H1 (cell line): ENCODE measurements around the gene CCDC9B. TPM values are rescaled to one million over a fixed set of nuclear protein-coding genes. Genes with fewer than 3 reads are reported as not detected.

Source experiments
- CTCF ChIA-PET: fragments of 300-600 bp; sonication (Branson Sonifier 250); formaldehyde crosslinking; loops from one replicate; lab custom pipeline; 2021; ENCODE audit not compliant: partially characterized antibody; lab: Charles Lee
- POLR2A ChIA-PET: fragments of 300-600 bp; sonication (Branson Sonifier 250); formaldehyde crosslinking; loops from one replicate; lab custom pipeline; 2021; ENCODE audit warnings: inconsistent platforms; ENCODE audit not compliant: partially characterized antibody; lab: Charles Lee
- DNase-seq, 2 experiments: peaks; one replicate each; pipeline versions ENCODE4 v3.0.0 to v3.0.0-alpha.2; 2010 to 2022; ENCODE audit warnings: low spot score in 2 of 2, low read depth in 1 of 2, mixed read lengths in 1 of 2
- FAIRE-seq: peaks from 2 replicates; lab custom pipeline; 2011; peaks lifted over from hg19 to GRCh38; lab: Jason Lieb, UNC
- H2AFZ ChIP-seq: 2 replicates; pipeline ENCODE4 v1.8.1; 2012; ENCODE audit warnings: low read length, inconsistent platforms
- H2AK5ac ChIP-seq: 2 replicates; pipeline ENCODE4 v1.6.1; 2013; ENCODE audit warnings: low read depth, low read length
- H2BK120ac ChIP-seq: replicated peaks from 2 replicates; pipeline ENCODE3; 2013; ENCODE audit warnings: low read depth, low read length, inconsistent platforms
- H2BK12ac ChIP-seq: 2 replicates; pipeline ENCODE4 v1.6.1; 2013; ENCODE audit warnings: low read depth, low read length
- H2BK15ac ChIP-seq: 2 replicates; pipeline ENCODE4 v1.6.1; 2013; ENCODE audit warnings: low read length
- H2BK20ac ChIP-seq: 2 replicates; pipeline ENCODE4 v1.6.1; 2013; ENCODE audit warnings: low read length
- H2BK5ac ChIP-seq: 2 replicates; pipeline ENCODE4 v1.6.1; 2013; ENCODE audit warnings: low read depth, low read length
- H3K14ac ChIP-seq: 2 replicates; pipeline ENCODE4 v1.6.1; 2013; ENCODE audit warnings: inconsistent platforms; ENCODE audit not compliant: insufficient read length
- H3K18ac ChIP-seq: 2 replicates; pipeline ENCODE4 v1.6.1; 2013; ENCODE audit warnings: low read length; ENCODE audit errors: extremely low read depth
- H3K23ac ChIP-seq: 2 replicates; pipeline ENCODE4 v1.6.1; 2013; ENCODE audit warnings: inconsistent platforms; ENCODE audit not compliant: insufficient read length
- H3K23me2 ChIP-seq: 2 replicates; pipeline ENCODE4 v1.6.1; 2013; ENCODE audit warnings: low read depth, low read length
- H3K27ac ChIP-seq: 2 replicates; pipeline ENCODE4 v1.6.1; 2011; ENCODE audit warnings: low read depth, low read length, inconsistent platforms
- H3K27me3 ChIP-seq, 4 experiments: replicated peaks in 1 of 4; 1 replicate in 1 of 4; 2 replicates in 3 of 4; pipeline versions ENCODE4 v1.6.1 to v1.8.1; 2011 to 2013; ENCODE audit warnings: low read length in 3 of 4, mild to moderate bottlenecking in 3 of 4, inconsistent platforms in 2 of 4, mixed read lengths in 2 of 4, moderate library complexity in 1 of 4; ENCODE audit not compliant: control insufficient read depth in 3 of 4, insufficient read depth in 3 of 4; ENCODE audit errors: extremely low read depth in 1 of 4
- H3K36me3 ChIP-seq, 4 experiments: 2 replicates each; pipeline versions ENCODE4 v1.6.1 to v1.8.1; 2011 to 2013; ENCODE audit warnings: mild to moderate bottlenecking in 4 of 4, low read length in 3 of 4, moderate library complexity in 2 of 4, control low read depth in 1 of 4, inconsistent platforms in 1 of 4; ENCODE audit not compliant: insufficient read depth in 4 of 4, control insufficient read depth in 2 of 4
- H3K4ac ChIP-seq: replicated peaks from 2 replicates; pipeline ENCODE3; 2013; ENCODE audit warnings: low read length, low read depth, mixed read lengths, inconsistent platforms; ENCODE audit not compliant: insufficient read length
- H3K4me1 ChIP-seq, 4 experiments: replicated peaks in 1 of 4; 1 replicate in 1 of 4; 2 replicates in 3 of 4; pipeline versions ENCODE4 v1.6.1 to v1.8.1; 2011 to 2013; ENCODE audit warnings: low read length in 3 of 4, inconsistent platforms in 2 of 4, mixed read lengths in 1 of 4; ENCODE audit not compliant: insufficient read depth in 4 of 4, control insufficient read depth in 3 of 4
- H3K4me2 ChIP-seq, 2 experiments: 2 replicates each; pipeline versions ENCODE4 v1.6.1 to v1.8.1; 2011 to 2013; ENCODE audit warnings: low read depth in 2 of 2, low read length in 2 of 2, control low read depth in 1 of 2, inconsistent platforms in 1 of 2, mild to moderate bottlenecking in 1 of 2; ENCODE audit not compliant: insufficient read depth in 1 of 2
- H3K4me3 ChIP-seq, 4 experiments: fragments of 200-600, 300-600 bp in 1 of 4; sonication (generic), shearing (Covaris generic), sonication (Bioruptor Twin) in 1 of 4; 2 replicates each; pipeline versions ENCODE4 v1.5.1 to v1.8.1; 2011 to 2016; ENCODE audit warnings: low read length in 4 of 4, low read depth in 3 of 4, control low read depth in 2 of 4, inconsistent platforms in 2 of 4, mild to moderate bottlenecking in 2 of 4, mixed read lengths in 1 of 4, moderate library complexity in 1 of 4; ENCODE audit not compliant: insufficient read depth in 2 of 4; ENCODE audit errors: extremely low read depth in 1 of 4
- H3K56ac ChIP-seq: replicated peaks from 2 replicates; pipeline ENCODE3; 2013; ENCODE audit warnings: low read depth, mild to moderate bottlenecking, mixed read lengths, low read length, inconsistent platforms; ENCODE audit not compliant: insufficient read length
- H3K79me1 ChIP-seq: 2 replicates; pipeline ENCODE4 v1.6.1; 2013; ENCODE audit warnings: low read depth, low read length, control low read depth
- H3K79me2 ChIP-seq, 2 experiments: 2 replicates each; pipeline versions ENCODE4 v1.6.1 to v1.8.1; 2012 to 2013; ENCODE audit warnings: low read length in 2 of 2, mild to moderate bottlenecking in 2 of 2, inconsistent platforms in 1 of 2; ENCODE audit not compliant: insufficient read depth in 2 of 2, control insufficient read depth in 1 of 2
- H3K9ac ChIP-seq, 4 experiments: replicated peaks in 1 of 4; 1 replicate in 1 of 4; 2 replicates in 3 of 4; pipeline versions ENCODE4 v1.6.1 to v1.8.1; 2011 to 2013; ENCODE audit warnings: low read depth in 3 of 4, low read length in 3 of 4, control low read depth in 2 of 4, mild to moderate bottlenecking in 2 of 4, moderate library complexity in 2 of 4, inconsistent platforms in 1 of 4; ENCODE audit errors: extremely low read depth in 1 of 4
- H3K9me3 ChIP-seq, 2 experiments: 2 replicates each; pipeline versions ENCODE4 v1.6.1 to v1.8.1; 2012 to 2013; ENCODE audit warnings: mild to moderate bottlenecking in 2 of 2, moderate library complexity in 2 of 2, control low read depth in 1 of 2, inconsistent platforms in 1 of 2, low read depth in 1 of 2, low read length in 1 of 2, mixed read lengths in 1 of 2; ENCODE audit not compliant: insufficient read depth in 2 of 2
- H4K20me1 ChIP-seq, 2 experiments: replicated peaks in 1 of 2; 2 replicates each; pipeline versions ENCODE3 to v1.8.1; 2011 to 2013; ENCODE audit warnings: inconsistent platforms in 2 of 2, low read length in 2 of 2, mild to moderate bottlenecking in 1 of 2; ENCODE audit not compliant: insufficient read depth in 2 of 2, control insufficient read depth in 1 of 2
- H4K5ac ChIP-seq: 2 replicates; pipeline ENCODE4 v1.6.1; 2013; ENCODE audit warnings: low read length, low read depth, mixed read lengths, inconsistent platforms; ENCODE audit not compliant: insufficient read length
- H4K8ac ChIP-seq: 2 replicates; pipeline ENCODE4 v1.8.0; 2013; ENCODE audit warnings: mild to moderate bottlenecking, moderate library complexity, low read length, inconsistent platforms; ENCODE audit not compliant: insufficient read depth; ENCODE audit errors: extremely low read depth
- H4K91ac ChIP-seq: replicated peaks from 2 replicates; pipeline ENCODE3; 2013; ENCODE audit warnings: low read length, mixed read lengths, inconsistent platforms; ENCODE audit not compliant: insufficient read length
- CBX5 ChIP-seq: fragments of 300-800, 300-1000 bp; sonication (generic); IDR thresholded peaks from 2 replicates; pipeline ENCODE4 v1.7.1; 2016; ENCODE audit warnings: antibody characterized with exemption, low read length, low read depth
- CHD1 ChIP-seq: IDR thresholded peaks from 2 replicates; pipeline ENCODE4 v1.6.1; 2012; ENCODE audit warnings: low read depth, low read length, improper control_type of control experiment
- GABPA ChIP-seq: IDR thresholded peaks from 2 replicates; pipeline ENCODE4 v1.6.1; 2011; ENCODE audit warnings: mild to moderate bottlenecking, low read length, moderate library complexity, borderline replicate concordance; ENCODE audit not compliant: insufficient read depth
- HDAC2 ChIP-seq, 2 experiments: fragments of 300-600 bp in 1 of 2; sonication (generic) in 1 of 2; IDR thresholded peaks; 2 replicates each; pipeline ENCODE4 v1.6.1; 2011 to 2012; ENCODE audit warnings: low read depth in 2 of 2, low read length in 2 of 2, mild to moderate bottlenecking in 2 of 2, moderate library complexity in 2 of 2, borderline replicate concordance in 1 of 2, inconsistent platforms in 1 of 2
- JUND ChIP-seq: IDR thresholded peaks from 2 replicates; pipeline ENCODE4 v1.6.1; 2011; ENCODE audit warnings: mild to moderate bottlenecking, improper control_type of control experiment, low read length
- PHF8 ChIP-seq: fragments of 200-600 bp; sonication (generic); conservative IDR thresholded peaks from 2 replicates; pipeline ENCODE4 v1.7.1; 2012; ENCODE audit warnings: low read depth, mild to moderate bottlenecking, inconsistent platforms, low read length, moderate library complexity
- RAD21 ChIP-seq, 2 experiments: IDR thresholded peaks in 1 of 2; conservative IDR thresholded peaks in 1 of 2; 2 replicates each; pipeline ENCODE4 v1.6.1; 2011; ENCODE audit warnings: low read depth in 2 of 2, low read length in 2 of 2, improper control_type of control experiment in 1 of 2, inconsistent platforms in 1 of 2, mild to moderate bottlenecking in 1 of 2, moderate library complexity in 1 of 2
- RNF2 ChIP-seq: fragments of 200-900, 300-1000 bp; sonication (generic); IDR thresholded peaks from 2 replicates; pipeline ENCODE4 v1.7.1; 2016; ENCODE audit warnings: borderline replicate concordance, low read depth, mild to moderate bottlenecking, antibody characterized with exemption, low read length; ENCODE audit not compliant: poor library complexity, severe bottlenecking; ENCODE audit errors: missing control alignments
- SP4 ChIP-seq: IDR thresholded peaks from 2 replicates; pipeline ENCODE4 v1.6.1; 2012; ENCODE audit warnings: low read length, inconsistent platforms
- TAF7 ChIP-seq: optimal IDR thresholded peaks from 2 replicates; pipeline ENCODE3; 2011; ENCODE audit warnings: low read depth, mild to moderate bottlenecking, inconsistent platforms, low read length, moderate library complexity, borderline replicate concordance
- YY1 ChIP-seq: IDR thresholded peaks from 2 replicates; pipeline ENCODE4 v1.6.1; 2011; ENCODE audit warnings: low read depth, mild to moderate bottlenecking, low read length
- ZNF274 ChIP-seq: IDR thresholded peaks from 2 replicates; pipeline ENCODE4 v1.7.0; 2012; ENCODE audit warnings: low read length, borderline replicate concordance; ENCODE audit errors: extremely low read depth
- WGBS, 2 experiments: shearing (Covaris generic) in 1 of 2; methylation state at CpG; one replicate each; pipeline versions ENCODE4 v1.1.6 to v1.1.7; 2013 to 2015; ENCODE audit warnings: low lambda C conversion rate in 2 of 2, mixed read lengths in 2 of 2, inconsistent platforms in 1 of 2, low coverage in 1 of 2, missing lambda C conversion rate in 1 of 2; ENCODE audit not compliant: insufficient replicate concordance in 2 of 2, insufficient coverage in 1 of 2, insufficient read length in 1 of 2; ENCODE audit errors: extremely low coverage in 1 of 2, missing lambda C conversion rate in 1 of 2; 5-methylcytosine and 5-hydroxymethylcytosine counted together
- polyA plus RNA-seq, 7 experiments: library from polyadenylated mRNA; depleted of rRNA in 3 of 7; stranded (reverse) in 5 of 7; unstranded in 2 of 7; fragments of >200 nt in 5 of 7; fragments of 200-250 nt in 2 of 7; gene quantifications; 1 replicate in 5 of 7; 2 replicates in 1 of 7; 4 replicates in 1 of 7; pipeline versions ENCODE4 v1.2.1 to v1.2.3, GENCODE V29; 2011 to 2013; ENCODE audit warnings: missing spikeins in 2 of 7, mixed read lengths in 2 of 7
- total RNA-seq: library from RNA; stranded (reverse); fragmentation: NEBNext Ultra II Directional; extraction: Animal tissue kit (Norgen Biotek cat#: 25700); gene quantifications from 2 replicates; pipeline ENCODE4 v1.2.1, GENCODE V29; 2021

Gene CCDC9B
- total and polyA plus RNA-seq, 2 of the 8 experiments (the other 6 are each of a cell fraction or from before 2014, with no cell fraction given): 0.45 to 0.78 TPM

DNA sequence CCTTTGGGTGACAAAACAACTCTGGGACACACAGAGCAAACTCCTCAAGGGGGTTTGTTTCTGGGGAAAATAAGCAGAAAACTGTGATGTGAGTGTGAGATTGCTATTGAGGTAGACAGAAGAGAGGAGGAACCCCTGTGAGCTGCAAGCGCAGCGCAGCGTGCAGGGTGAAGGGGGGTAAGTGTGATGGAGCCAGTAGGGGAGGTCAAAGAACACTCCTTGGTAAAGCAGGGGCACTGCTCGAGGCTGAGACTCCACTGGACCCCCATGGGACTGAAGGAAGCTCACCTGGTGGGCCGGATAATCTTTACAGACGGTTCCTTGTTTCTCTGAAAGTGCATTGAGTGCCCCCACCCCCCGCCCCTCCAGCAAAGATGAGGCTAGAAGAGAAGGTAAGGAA, 9.7 kb downstream of the CCDC9B start:
- peaks cover 2% of the 10 kb centered on the region for H3K23me2 ChIP-seq
- H3K27ac ChIP-seq: no peak overlapping the region
- H3K4me1 ChIP-seq: peaks cover 24 to 41% (median 31%) of the 10 kb centered on the region in 4 experiments
- H4K20me1 ChIP-seq: no peaks in the 10 kb centered on the region
- H3K9me3 ChIP-seq: no peaks in the 10 kb centered on the region; a peak in 1 of 4 replicates
- peaks cover 0 to under 1% of the 10 kb centered on the region in 2 experiments; a peak in 1 of 4 replicates for H3K79me2 ChIP-seq
- no peak for DNase-seq
- H4K8ac ChIP-seq: no peak overlapping the region
- WGBS, 2 experiments: 75% methylated on average over 7 of the region's 7 CpGs; no CpG with 5 or more reads in 1 of the 2 experiments
- H3K4me3 ChIP-seq: no peak overlapping the region
- H2AK5ac ChIP-seq: no peak overlapping the region
- H3K4ac ChIP-seq: no peak overlapping the region
- H3K27me3 ChIP-seq: no peaks in the 10 kb centered on the region
- no peak overlapping the region for H3K14ac ChIP-seq
- no peak overlapping the region for H2BK20ac ChIP-seq
- H2BK15ac ChIP-seq: no peak overlapping the region
- H2BK12ac ChIP-seq: no peak overlapping the region
- no peak overlapping the region for H3K4me2 ChIP-seq
- no peak overlapping the region for H3K56ac ChIP-seq
- no peak overlapping the region for H4K91ac ChIP-seq
- FAIRE-seq: no peak
- H4K5ac ChIP-seq: no peak overlapping the region
- POLR2A ChIA-PET: interaction anchor here (0.8 to 0.9 kb wide), 2 partner anchors 10 to 99 kb away, joined by 3 read pairs; partner anchors contain the start of gene CCDC9B
- H2BK120ac ChIP-seq: no peak overlapping the region
- no peak overlapping the region for H3K23ac ChIP-seq
- no peaks in the 10 kb centered on the region for H3K79me1 ChIP-seq
- peaks cover 0 to 7% (median 0%) of the 10 kb centered on the region in 4 experiments; a peak in 3 of 8 replicates for H3K36me3 ChIP-seq
- CTCF ChIA-PET: interaction anchor here (0.7 to 21.1 kb wide), 7 partner anchors 9 to 55 kb away, joined by 3 to 295 read pairs (median 15); partner anchors contain the start of gene PLCB2
- 0 out of 2 replicates have a peak overlapping the region, but pooled peaks have one; percentile 36 for H2BK5ac ChIP-seq
- H3K9ac ChIP-seq: no peak overlapping the region
- H3K18ac ChIP-seq: no peak overlapping the region
- no peak overlapping the region for H2AFZ ChIP-seq
- TF ChIP-seq TAF7: no peak
- no peak for TF ChIP-seq CHD1
- TF ChIP-seq ZNF274: no peak
- TF ChIP-seq SP4: no peak
- TF ChIP-seq PHF8: no peak
- no peak for TF ChIP-seq RAD21 (IDR thresholded peaks at IDR 0.05 in 1 of 2, conservative IDR thresholded peaks at IDR 0.05 in 1 of 2; ENCODE audit: low read depth in 2 of 2, low read length in 2 of 2)
- TF ChIP-seq GABPA: no peak
- no peak for TF ChIP-seq HDAC2 (IDR thresholded peaks at IDR 0.05; ENCODE audit: borderline replicate concordance in 1 of 2, low read depth in 2 of 2, low read length in 2 of 2)
- TF ChIP-seq JUND: no peak
- TF ChIP-seq CBX5: no peak
- TF ChIP-seq YY1: no peak
- TF ChIP-seq RNF2: no peak
